WERI-Rb-1 (cell line): ENCODE measurements around the gene ABCC1.

ENCODE experiments used
- DNase-seq: peaks from one replicate; pipeline ENCODE4 v3.0.0-alpha.2; 2020
- H3K27ac ChIP-seq: fragments of 250-450 bp; sonication (Bioruptor Pico); 2 replicates; pipeline ENCODE4 v1.5.1; 2020; ENCODE audit warnings: mild to moderate bottlenecking, moderate library complexity
- H3K27me3 ChIP-seq: fragments of 250-450 bp; sonication (Bioruptor Pico); 2 replicates; pipeline ENCODE4 v1.5.1; 2021; ENCODE audit warnings: mild to moderate bottlenecking, low read depth, moderate library complexity; ENCODE audit not compliant: insufficient read depth, severe bottlenecking
- H3K36me3 ChIP-seq: fragments of 250-450 bp; sonication (Bioruptor Pico); 2 replicates; pipeline ENCODE4 v1.5.1; 2020; ENCODE audit warnings: mild to moderate bottlenecking, moderate library complexity
- H3K4me3 ChIP-seq: 2 replicates; pipeline ENCODE4 v1.5.1; 2011; ENCODE audit warnings: low read depth, mild to moderate bottlenecking, control low read depth, low read length
- H3K9me3 ChIP-seq: fragments of 250-450 bp; sonication (Bioruptor Pico); 2 replicates; pipeline ENCODE4 v1.5.1; 2021; ENCODE audit warnings: mild to moderate bottlenecking, moderate library complexity; ENCODE audit not compliant: severe bottlenecking
- TF ChIP-seq, protein P1 (sequence below): IDR thresholded peaks from 2 replicates; pipeline ENCODE4 v1.5.1; 2011; ENCODE audit warnings: low read depth, mild to moderate bottlenecking, control low read depth, inconsistent platforms, low read length

ABCC1 gene

DNA sequence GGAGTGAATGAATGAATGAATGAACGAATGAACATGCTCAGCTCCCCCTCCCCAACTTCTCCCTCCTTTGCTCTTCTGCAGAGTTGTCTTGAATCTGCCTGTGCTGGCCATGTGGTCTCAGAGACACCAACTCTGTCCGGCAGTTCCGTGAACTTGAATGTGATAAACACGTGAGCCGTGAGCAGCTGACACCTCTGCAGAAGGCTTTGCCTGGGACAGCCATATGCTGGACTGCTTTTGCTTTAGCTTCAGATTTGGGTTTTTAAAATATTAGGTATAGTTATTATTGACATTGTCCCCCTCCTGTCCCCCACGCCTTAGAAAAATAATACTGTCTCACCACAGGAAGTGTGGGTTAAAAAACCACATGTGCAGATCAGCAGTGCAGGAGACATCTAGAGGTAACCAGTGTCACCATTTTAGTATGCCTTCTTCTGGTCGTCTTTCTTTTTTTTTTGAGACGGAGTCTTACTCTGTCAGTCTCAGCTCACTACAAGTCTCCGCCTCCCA, 83.8 kb downstream of the ABCC1 start:
- TF ChIP-seq, protein P1, sequence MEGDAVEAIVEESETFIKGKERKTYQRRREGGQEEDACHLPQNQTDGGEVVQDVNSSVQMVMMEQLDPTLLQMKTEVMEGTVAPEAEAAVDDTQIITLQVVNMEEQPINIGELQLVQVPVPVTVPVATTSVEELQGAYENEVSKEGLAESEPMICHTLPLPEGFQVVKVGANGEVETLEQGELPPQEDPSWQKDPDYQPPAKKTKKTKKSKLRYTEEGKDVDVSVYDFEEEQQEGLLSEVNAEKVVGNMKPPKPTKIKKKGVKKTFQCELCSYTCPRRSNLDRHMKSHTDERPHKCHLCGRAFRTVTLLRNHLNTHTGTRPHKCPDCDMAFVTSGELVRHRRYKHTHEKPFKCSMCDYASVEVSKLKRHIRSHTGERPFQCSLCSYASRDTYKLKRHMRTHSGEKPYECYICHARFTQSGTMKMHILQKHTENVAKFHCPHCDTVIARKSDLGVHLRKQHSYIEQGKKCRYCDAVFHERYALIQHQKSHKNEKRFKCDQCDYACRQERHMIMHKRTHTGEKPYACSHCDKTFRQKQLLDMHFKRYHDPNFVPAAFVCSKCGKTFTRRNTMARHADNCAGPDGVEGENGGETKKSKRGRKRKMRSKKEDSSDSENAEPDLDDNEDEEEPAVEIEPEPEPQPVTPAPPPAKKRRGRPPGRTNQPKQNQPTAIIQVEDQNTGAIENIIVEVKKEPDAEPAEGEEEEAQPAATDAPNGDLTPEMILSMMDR: no peak
- no peak for DNase-seq
- no peak overlapping the region for H3K27ac ChIP-seq
- no peaks in the 10 kb centered on the region for H3K27me3 ChIP-seq
- no peaks in the 10 kb centered on the region for H3K9me3 ChIP-seq
- H3K4me3 ChIP-seq: no peak overlapping the region
- H3K36me3 ChIP-seq: peaks cover 23% of the 10 kb centered on the region

DNA sequence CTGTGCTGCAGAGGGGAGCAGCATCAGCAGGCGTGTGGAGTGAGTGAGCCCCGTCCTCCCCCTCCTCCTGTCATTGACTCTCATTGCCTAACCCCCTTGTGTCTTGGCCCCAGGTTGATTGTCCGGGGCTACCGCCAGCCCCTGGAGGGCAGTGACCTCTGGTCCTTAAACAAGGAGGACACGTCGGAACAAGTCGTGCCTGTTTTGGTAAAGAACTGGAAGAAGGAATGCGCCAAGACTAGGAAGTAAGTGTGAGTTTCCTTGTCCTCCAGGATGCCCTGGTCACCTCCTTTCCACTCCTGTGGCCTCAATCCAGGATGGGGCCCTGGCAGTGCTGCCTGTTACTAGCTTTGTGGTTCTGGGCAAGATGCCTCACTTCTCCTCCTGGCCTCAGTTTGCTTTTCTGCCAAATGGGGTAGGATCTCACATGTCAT, 87.0 kb downstream of the ABCC1 start:
- Histone ChIP-seq H3K27me3 (no peaks in the 10 kb centered on the region), H3K36me3 (peaks cover 33% of the 10 kb centered on the region), H3K4me3 (no peak overlapping the region), H3K9me3 (no peaks in the 10 kb centered on the region), H3K27ac (no peak overlapping the region)
- TF ChIP-seq, protein P1: no peak
- DNase-seq: no peak

DNA sequence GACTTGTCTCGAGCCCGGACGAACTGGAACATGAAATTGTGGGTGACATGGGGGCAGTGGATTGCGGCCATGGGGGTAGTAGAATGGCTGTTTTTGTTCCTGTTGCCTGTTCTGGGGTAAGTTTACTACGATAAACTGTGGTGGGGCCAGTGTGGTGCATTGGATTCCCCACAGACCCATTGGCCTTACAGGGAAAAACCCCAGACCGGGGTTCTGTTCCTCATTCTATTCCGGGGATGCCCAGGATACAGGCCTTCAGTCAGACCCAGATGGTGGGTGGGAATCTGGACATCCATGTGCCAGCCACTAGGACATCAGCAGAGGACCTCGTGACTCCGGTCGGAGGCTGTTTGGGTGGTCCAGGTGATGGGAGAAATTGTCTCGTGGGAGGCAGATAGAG, 88.1 kb downstream of the ABCC1 start:
- Histone ChIP-seq H3K9me3 (no peaks in the 10 kb centered on the region), H3K36me3 (peaks cover 38% of the 10 kb centered on the region), H3K4me3 (no peak overlapping the region), H3K27ac (no peak overlapping the region), H3K27me3 (no peaks in the 10 kb centered on the region)
- DNase-seq: no peak
- TF ChIP-seq, protein P1: no peak

DNA sequence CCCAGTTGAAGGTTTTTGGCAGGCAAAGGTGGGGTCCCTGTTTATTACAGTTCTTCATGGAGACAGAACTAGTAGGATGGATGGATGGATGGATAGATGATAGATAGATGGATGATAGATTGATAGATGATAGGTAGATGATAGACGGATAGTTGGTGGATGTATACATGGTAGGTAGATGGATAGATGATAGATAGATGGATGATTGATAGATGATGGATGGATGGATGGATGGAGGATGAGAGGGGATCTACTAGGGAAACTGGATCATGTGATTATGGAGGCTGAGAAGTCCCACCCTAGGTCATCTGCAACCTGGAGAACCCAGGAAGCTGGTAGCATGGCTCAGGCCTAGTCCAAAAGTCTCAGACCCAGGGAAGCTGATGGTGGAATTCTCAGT, 88.6 kb downstream of the ABCC1 start:
- TF ChIP-seq, protein P1: no peak
- Histone ChIP-seq H3K9me3 (no peaks in the 10 kb centered on the region), H3K27me3 (no peaks in the 10 kb centered on the region), H3K4me3 (no peak overlapping the region), H3K27ac (no peak overlapping the region), H3K36me3 (peaks cover 38% of the 10 kb centered on the region)
- DNase-seq: no peak

DNA sequence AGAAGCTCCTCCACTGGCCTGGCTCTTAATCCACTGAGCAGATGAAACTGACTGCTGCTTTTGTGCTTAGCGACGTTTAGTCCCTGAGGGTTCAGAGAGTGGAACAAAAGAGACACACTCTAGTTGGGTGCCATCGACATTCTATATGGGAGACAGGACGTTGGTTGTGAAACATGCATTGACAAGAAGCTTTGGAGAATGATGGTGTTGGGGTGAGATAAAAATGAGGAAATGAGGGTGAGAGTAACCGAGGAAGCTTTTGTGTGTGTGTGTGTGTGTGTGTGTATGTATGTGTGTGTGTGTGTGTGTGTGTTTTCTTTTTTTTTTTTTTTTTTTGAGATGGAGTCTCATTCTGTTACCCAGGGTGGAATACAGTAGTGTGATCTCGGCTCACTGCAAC, 89.5 kb downstream of the ABCC1 start:
- peaks cover 42% of the 10 kb centered on the region for H3K36me3 ChIP-seq
- DNase-seq: no peak
- H3K9me3 ChIP-seq: no peaks in the 10 kb centered on the region
- TF ChIP-seq, protein P1: no peak
- no peaks in the 10 kb centered on the region for H3K27me3 ChIP-seq
- H3K27ac ChIP-seq: no peak overlapping the region
- H3K4me3 ChIP-seq: no peak overlapping the region

DNA sequence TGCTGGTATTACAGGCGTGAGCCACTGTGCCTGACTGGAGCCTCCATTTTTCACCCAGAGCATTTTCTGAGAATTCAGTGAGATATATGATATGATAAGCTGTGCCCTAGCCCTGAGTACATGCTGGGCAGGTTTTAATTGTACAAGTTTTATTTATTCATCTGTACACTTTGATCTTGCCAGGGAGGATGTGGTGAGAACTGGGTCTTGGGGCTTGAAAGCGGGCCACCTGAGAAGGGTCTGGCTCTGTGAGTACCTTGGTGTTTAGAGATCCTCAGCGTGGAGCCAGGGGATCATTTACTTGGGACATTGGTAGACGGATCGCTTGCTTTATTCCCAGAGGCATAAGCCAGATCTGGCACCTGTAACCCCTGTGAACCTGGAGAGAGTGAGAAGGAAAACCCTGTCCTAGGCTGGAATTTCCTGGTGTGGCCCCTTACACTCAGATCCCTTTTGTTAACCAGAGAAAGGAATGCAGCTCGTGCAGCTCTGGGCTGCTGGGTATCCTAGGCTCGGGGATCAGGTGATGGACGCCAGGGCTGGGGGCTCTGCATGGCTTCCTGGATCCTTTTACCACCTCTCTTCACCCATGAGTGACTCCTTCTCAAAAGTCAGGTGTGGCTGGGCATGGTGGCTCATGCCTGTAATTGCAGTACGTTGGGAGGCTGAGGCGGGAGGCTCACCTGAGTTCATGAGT, 91.9 kb downstream of the ABCC1 start:
- Histone ChIP-seq H3K27ac (no peak overlapping the region), H3K36me3 (peaks cover 58% of the 10 kb centered on the region), H3K9me3 (no peaks in the 10 kb centered on the region), H3K27me3 (no peaks in the 10 kb centered on the region), H3K4me3 (no peak overlapping the region)
- DNase-seq: no peak
- TF ChIP-seq, protein P1: no peak
